ENCODE results near the gene OGDH.

GRCh38 chr7:44629829-44630522 lies 23.5 kb downstream of the OGDH start:
- no peak for TF ChIP-seq CTCF (IDR thresholded peaks at IDR 0.05; ENCODE audit: low read length)
- no peak for TF ChIP-seq EZH2 (optimal IDR thresholded peaks at IDR 0.05; ENCODE audit: low read depth, low read length)
